Measurements from ENCODE around the gene SGK1.

Gene SGK1

GRCh38 chr6:134317471-134318131, at the start of gene SGK1:
TSS of gene SGK1 (minus strand) at chr6:134318112. CDS start at chr6:134317460, 652 bp downstream.
- DNase-seq (ENCODE audit: low spot score), result peak; percentile 38

- DNase-seq (ENCODE audit: low spot score), result no peak
Observed at GRCh38 chr6:134363323-134364039, 45.6 kb upstream of the SGK1 start.

- no peak for DNase-seq (ENCODE audit: low spot score)
Observed at GRCh38 chr6:134361011-134361410, 43.1 kb upstream of the SGK1 start.

GRCh38 chr6:134359302-134359701, 41.4 kb upstream of the SGK1 start:
- no peak for DNase-seq (ENCODE audit: low spot score)

- no peak for DNase-seq (ENCODE audit: low spot score)
Observed at GRCh38 chr6:134358320-134358719, 40.4 kb upstream of the SGK1 start.

GRCh38 chr6:134357022-134357487, 39.1 kb upstream of the SGK1 start:
- no peak for DNase-seq (ENCODE audit: low spot score)

GRCh38 chr6:134356405-134356804, 38.5 kb upstream of the SGK1 start:
- DNase-seq (ENCODE audit: low spot score), result no peak

GRCh38 chr6:134352786-134353480, 35.0 kb upstream of the SGK1 start:
- DNase-seq (ENCODE audit: low spot score), result no peak

- no peak for DNase-seq (ENCODE audit: low spot score)
Observed at GRCh38 chr6:134351615-134352474, 33.9 kb upstream of the SGK1 start.

- DNase-seq (ENCODE audit: low spot score), result no peak
Observed at GRCh38 chr6:134347885-134348805, 30.2 kb upstream of the SGK1 start.

GRCh38 chr6:134346932-134347545, 29.1 kb upstream of the SGK1 start:
- no peak for DNase-seq (ENCODE audit: low spot score)

GRCh38 chr6:134345789-134346188, 27.9 kb upstream of the SGK1 start:
- no peak for DNase-seq (ENCODE audit: low spot score)

- no peak for DNase-seq (ENCODE audit: low spot score)
Observed at GRCh38 chr6:134343066-134343465, 25.2 kb upstream of the SGK1 start.

GRCh38 chr6:134341999-134342567, 24.2 kb upstream of the SGK1 start:
- no peak for DNase-seq (ENCODE audit: low spot score)

GRCh38 chr6:134340179-134340975, 22.5 kb upstream of the SGK1 start:
- DNase-seq (ENCODE audit: low spot score), result no peak

- DNase-seq (ENCODE audit: low spot score), result no peak
Observed at GRCh38 chr6:134339216-134339615, 21.3 kb upstream of the SGK1 start.

GRCh38 chr6:134331256-134331655, 13.3 kb upstream of the SGK1 start:
- DNase-seq (ENCODE audit: low spot score), result no peak

- no peak for DNase-seq (ENCODE audit: low spot score)
Observed at GRCh38 chr6:134330555-134330954, 12.6 kb upstream of the SGK1 start.

- no peak for DNase-seq (ENCODE audit: low spot score)
Observed at GRCh38 chr6:134328792-134329191, 10.9 kb upstream of the SGK1 start.

Measured in hematopoietic multipotent progenitor cell treated with erythropoietin and hydrocortisone succinate and interleukin-3 and kit ligand, for 15 days (in vitro differentiated cells).